ENCODE data around the gene ANO7. TPM values are rescaled to one million over a fixed set of nuclear protein-coding genes. Genes with fewer than 3 reads are reported as not detected.

Gene ANO7
- total RNA-seq, 1 donor from 2014 or later = 3.8 TPM

GRCh38 chr2:241155936-241156335 lies 32.5 kb upstream of the ANO7 start:
- DNase-seq (ENCODE audit: low spot score) (no peak), ATAC-seq (no peak)
- intact Hi-C loops (cut with DNase I) = no loop called here

- no peak for ATAC-seq
- intact Hi-C loops (cut with DNase I) = no loop called here
Measured at GRCh38 chr2:241156971-241157441, 31.5 kb upstream of the ANO7 start.

GRCh38 chr2:241157841-241158545 lies 30.5 kb upstream of the ANO7 start:
- intact Hi-C loops (cut with DNase I) = no loop called here
- DNase-seq (ENCODE audit: low spot score) = no peak

More at GRCh38 chr2:241156971-241157441, 31.5 kb upstream of the ANO7 start:
- no peak for DNase-seq (ENCODE audit: low spot score)

GRCh38 chr2:241158546-241158900 lies 30.0 kb upstream of the ANO7 start:
- no peak for ATAC-seq
- intact Hi-C loops (cut with DNase I) = no loop called here
- DNase-seq (ENCODE audit: low spot score) = no peak

More at GRCh38 chr2:241157841-241158545, 30.5 kb upstream of the ANO7 start:
- ATAC-seq = no peak

GRCh38 chr2:241159116-241159515 lies 29.4 kb upstream of the ANO7 start:
- ATAC-seq (no peak), DNase-seq (ENCODE audit: low spot score) (no peak)
- intact Hi-C loops (cut with DNase I) = no loop called here

GRCh38 chr2:241160318-241160717 lies 28.2 kb upstream of the ANO7 start:
- DNase-seq (ENCODE audit: low spot score) (no peak), ATAC-seq (no peak)
- intact Hi-C loops (cut with DNase I) = no loop called here

GRCh38 chr2:241161646-241162281 lies 26.7 kb upstream of the ANO7 start:
- ATAC-seq (peak; percentile 92), DNase-seq (ENCODE audit: low spot score) (peak; percentile 67)
- intact Hi-C loops (cut with DNase I) = no loop called here

GRCh38 chr2:241163601-241164118 lies 24.8 kb upstream of the ANO7 start:
- ATAC-seq = no peak
- intact Hi-C loops (cut with DNase I) = no loop called here
- no peak for DNase-seq (ENCODE audit: low spot score)

- DNase-seq (ENCODE audit: low spot score) (no peak), ATAC-seq (no peak)
- intact Hi-C loops (cut with DNase I) = no loop called here
Measured at GRCh38 chr2:241168366-241168765, 20.1 kb upstream of the ANO7 start.

- DNase-seq (ENCODE audit: low spot score) (no peak), ATAC-seq (no peak)
- intact Hi-C loops (cut with DNase I) = no loop called here
Measured at GRCh38 chr2:241173557-241173956, 14.9 kb upstream of the ANO7 start.

GRCh38 chr2:241177526-241178334 lies 10.7 kb upstream of the ANO7 start:
- DNase-seq (ENCODE audit: low spot score) (no peak), ATAC-seq (no peak)
- intact Hi-C loops (cut with DNase I) = loop anchor here (5.0 kb wide), 1 partner anchor 1145 kb away; the partner anchor contains the start of gene OR6B2

- intact Hi-C loops (cut with DNase I) = loop anchor here (5.0 kb wide), 1 partner anchor 1147 kb away; the partner anchor contains the start of gene OR6B2
- ATAC-seq (no peak), DNase-seq (ENCODE audit: low spot score) (no peak)
Measured at GRCh38 chr2:241178961-241179360, 9.5 kb upstream of the ANO7 start.

- intact Hi-C loops (cut with DNase I) = loop anchor here (5.0 kb wide), 1 partner anchor 1148 kb away; the partner anchor contains the start of gene OR6B2
- no peak for ATAC-seq
- no peak for DNase-seq (ENCODE audit: low spot score)
Measured at GRCh38 chr2:241179899-241180298, 8.6 kb upstream of the ANO7 start.

GRCh38 chr2:241180495-241180894 lies 8.0 kb upstream of the ANO7 start:
- intact Hi-C loops (cut with DNase I) = no loop called here
- DNase-seq (ENCODE audit: low spot score) (no peak), ATAC-seq (no peak)

GRCh38 chr2:241182126-241182525 lies 6.4 kb upstream of the ANO7 start:
- ATAC-seq = no peak
- intact Hi-C loops (cut with DNase I) = no loop called here
- DNase-seq (ENCODE audit: low spot score) = no peak

- ATAC-seq (no peak), DNase-seq (ENCODE audit: low spot score) (no peak)
- intact Hi-C loops (cut with DNase I) = no loop called here
Measured at GRCh38 chr2:241182531-241183133, 5.8 kb upstream of the ANO7 start.

- DNase-seq (ENCODE audit: low spot score) = no peak
- intact Hi-C loops (cut with DNase I) = no loop called here
- no peak for ATAC-seq
Measured at GRCh38 chr2:241183221-241183620, 5.3 kb upstream of the ANO7 start.

- ATAC-seq = no peak
- intact Hi-C loops (cut with DNase I) = no loop called here
- no peak for DNase-seq (ENCODE audit: low spot score)
Measured at GRCh38 chr2:241184901-241185300, 3.6 kb upstream of the ANO7 start.

- ATAC-seq (no peak), DNase-seq (ENCODE audit: low spot score) (no peak)
- intact Hi-C loops (cut with DNase I) = no loop called here
Measured at GRCh38 chr2:241185961-241186360, 2.5 kb upstream of the ANO7 start.

Measured in sciatic nerve (tissue), 2 donors.